GM12878 (cell line): ENCODE data around the gene MPZL1. TPM values are rescaled to one million over a fixed set of nuclear protein-coding genes. Genes with fewer than 3 reads are reported as not detected.

Experiments used
- CBX3 ChIP-seq: fragments of 200-600 bp; sonication (generic); IDR thresholded peaks from 2 replicates; pipeline ENCODE4 v1.6.1; 2016; ENCODE audit warnings: low read depth, borderline replicate concordance
- CEBPB ChIP-seq, 2 experiments: fragments of 150-350 bp in 1 of 2; IDR thresholded peaks; 2 replicates each; pipeline ENCODE4 v1.6.1; 2012 to 2014; ENCODE audit warnings: low read depth in 2 of 2, low read length in 2 of 2, borderline replicate concordance in 1 of 2, inconsistent platforms in 1 of 2
- ELK1 ChIP-seq: IDR thresholded peaks from 2 replicates; pipeline ENCODE4 v1.6.1; 2012; ENCODE audit warnings: low read depth, low read length, improper control_type of control experiment
- FOXM1 ChIP-seq: IDR thresholded peaks from 2 replicates; pipeline ENCODE4 v1.6.1; 2012; ENCODE audit warnings: low read depth, mild to moderate bottlenecking, inconsistent platforms, low read length, moderate library complexity
- HDGF ChIP-seq: fragments of 450-650 bp; IDR thresholded peaks from 2 replicates; pipeline ENCODE4 v1.6.1; 2016; ENCODE audit warnings: antibody characterized with exemption
- IKZF1 ChIP-seq: fragments of 450-650 bp; conservative IDR thresholded peaks from 2 replicates; pipeline ENCODE4 v1.6.1; 2017; ENCODE audit warnings: antibody characterized with exemption, mild to moderate bottlenecking
- POLR2AphosphoS5 ChIP-seq: IDR thresholded peaks from 2 replicates; pipeline ENCODE4 v1.6.1; 2011; ENCODE audit warnings: mild to moderate bottlenecking, low read length, inconsistent platforms
- RUNX3 ChIP-seq: IDR thresholded peaks from 2 replicates; pipeline ENCODE4 v1.6.1; 2012; ENCODE audit warnings: low read length, inconsistent platforms
- SKIL ChIP-seq: fragments of 450-650 bp; IDR thresholded peaks from 2 replicates; pipeline ENCODE4 v1.6.1; 2017; ENCODE audit warnings: mild to moderate bottlenecking, low read depth, inconsistent platforms; ENCODE audit not compliant: poor library complexity, severe bottlenecking
- SMAD1 ChIP-seq: fragments of 450-650 bp; IDR thresholded peaks from 2 replicates; pipeline ENCODE4 v1.6.1; 2018; ENCODE audit warnings: mild to moderate bottlenecking, low read depth; ENCODE audit not compliant: partially characterized antibody
- SMAD5 ChIP-seq: IDR thresholded peaks from 2 replicates; pipeline ENCODE4 v1.6.1; 2016; ENCODE audit warnings: antibody characterized with exemption, low read depth
- TBL1XR1 ChIP-seq: IDR thresholded peaks from 2 replicates; pipeline ENCODE4 v1.6.1; 2012; ENCODE audit warnings: low read depth, low read length, improper control_type of control experiment
- ZNF207 ChIP-seq: fragments of 450-650 bp; IDR thresholded peaks from 2 replicates; pipeline ENCODE4 v1.6.1; 2014; ENCODE audit warnings: antibody characterized with exemption, mild to moderate bottlenecking, borderline replicate concordance
- ZZZ3 ChIP-seq: IDR thresholded peaks from 2 replicates; pipeline ENCODE4 v1.6.1; 2011; ENCODE audit warnings: low read depth; ENCODE audit not compliant: control insufficient read depth, insufficient read length
- polyA plus RNA-seq, 11 experiments: library from polyadenylated mRNA; depleted of rRNA in 4 of 11; unstranded in 6 of 11; stranded (reverse) in 5 of 11; fragments of >200 nt; fragmentation: Nextera tagmentation in 4 of 11; fragmentation: Illumina TruSeq in 1 of 11; extraction: Ambion mirVana in 4 of 11; extraction: Trizol in 1 of 11; gene quantifications; 1 replicate in 1 of 11; 2 replicates in 10 of 11; pipeline versions ENCODE4 v1.2.1 to v1.2.3, GENCODE V29; 2011 to 2016; ENCODE audit warnings: inconsistent platforms in 2 of 11, missing spikeins in 2 of 11, low read depth in 1 of 11
- total RNA-seq, 4 experiments: library from RNA; depleted of rRNA in 3 of 4; stranded (reverse); fragments of >200 nt in 3 of 4; fragmentation: Illumina TruSeq in 1 of 4; extraction: Trizol in 1 of 4; gene quantifications; 2 replicates each; pipeline versions ENCODE4 v1.2.1 to v1.2.3, GENCODE V29; 2013 to 2021
- TF ChIP-seq, protein P1 (sequence below): fragments of 450-650 bp; formaldehyde crosslinking; IDR thresholded peaks from 2 replicates; pipeline ENCODE4 v1.4.0; 2020; ENCODE audit warnings: mild to moderate bottlenecking, moderate library complexity
- TF ChIP-seq, protein P2 (sequence below), 3 experiments: IDR thresholded peaks in 2 of 3; conservative IDR thresholded peaks in 1 of 3; 2 replicates each; pipeline ENCODE4 v1.5.1; 2011; ENCODE audit warnings: low read depth in 3 of 3, low read length in 3 of 3, mild to moderate bottlenecking in 3 of 3, control low read depth in 2 of 3, moderate library complexity in 2 of 3, inconsistent platforms in 1 of 3, mixed read lengths in 1 of 3; ENCODE audit not compliant: control insufficient read depth in 2 of 3, insufficient read depth in 1 of 3; ENCODE audit errors: extremely low read depth in 1 of 3
- TF ChIP-seq, protein P3 (sequence below): fragments of 450-650 bp; IDR thresholded peaks from 2 replicates; pipeline ENCODE4 v1.6.1; 2017; ENCODE audit warnings: antibody characterized with exemption, mild to moderate bottlenecking, moderate library complexity

Gene MPZL1
- total and polyA plus RNA-seq, 10 of the 15 experiments (the other 5 are each of a cell fraction or from before 2014, with no cell fraction given) = 9.8 to 60.9 (median 45.9) TPM

GRCh38 chr1:167714439-167715156, 7.2 kb upstream of the MPZL1 start (continued):
- TF ChIP-seq, protein P1, sequence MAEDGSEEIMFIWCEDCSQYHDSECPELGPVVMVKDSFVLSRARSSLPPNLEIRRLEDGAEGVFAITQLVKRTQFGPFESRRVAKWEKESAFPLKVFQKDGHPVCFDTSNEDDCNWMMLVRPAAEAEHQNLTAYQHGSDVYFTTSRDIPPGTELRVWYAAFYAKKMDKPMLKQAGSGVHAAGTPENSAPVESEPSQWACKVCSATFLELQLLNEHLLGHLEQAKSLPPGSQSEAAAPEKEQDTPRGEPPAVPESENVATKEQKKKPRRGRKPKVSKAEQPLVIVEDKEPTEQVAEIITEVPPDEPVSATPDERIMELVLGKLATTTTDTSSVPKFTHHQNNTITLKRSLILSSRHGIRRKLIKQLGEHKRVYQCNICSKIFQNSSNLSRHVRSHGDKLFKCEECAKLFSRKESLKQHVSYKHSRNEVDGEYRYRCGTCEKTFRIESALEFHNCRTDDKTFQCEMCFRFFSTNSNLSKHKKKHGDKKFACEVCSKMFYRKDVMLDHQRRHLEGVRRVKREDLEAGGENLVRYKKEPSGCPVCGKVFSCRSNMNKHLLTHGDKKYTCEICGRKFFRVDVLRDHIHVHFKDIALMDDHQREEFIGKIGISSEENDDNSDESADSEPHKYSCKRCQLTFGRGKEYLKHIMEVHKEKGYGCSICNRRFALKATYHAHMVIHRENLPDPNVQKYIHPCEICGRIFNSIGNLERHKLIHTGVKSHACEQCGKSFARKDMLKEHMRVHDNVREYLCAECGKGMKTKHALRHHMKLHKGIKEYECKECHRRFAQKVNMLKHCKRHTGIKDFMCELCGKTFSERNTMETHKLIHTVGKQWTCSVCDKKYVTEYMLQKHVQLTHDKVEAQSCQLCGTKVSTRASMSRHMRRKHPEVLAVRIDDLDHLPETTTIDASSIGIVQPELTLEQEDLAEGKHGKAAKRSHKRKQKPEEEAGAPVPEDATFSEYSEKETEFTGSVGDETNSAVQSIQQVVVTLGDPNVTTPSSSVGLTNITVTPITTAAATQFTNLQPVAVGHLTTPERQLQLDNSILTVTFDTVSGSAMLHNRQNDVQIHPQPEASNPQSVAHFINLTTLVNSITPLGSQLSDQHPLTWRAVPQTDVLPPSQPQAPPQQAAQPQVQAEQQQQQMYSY = no peak
- no peak for TF ChIP-seq CEBPB (IDR thresholded peaks at IDR 0.05; ENCODE audit: borderline replicate concordance in 1 of 2, low read depth in 2 of 2, low read length in 2 of 2)
- TF ChIP-seq ELK1 = peak; percentile 53
- no peak for TF ChIP-seq HDGF
- peak; percentile 66 for TF ChIP-seq RUNX3
- peak; percentile 79; the same call in 1 of the 2 replicates for TF ChIP-seq ZNF207
- TF ChIP-seq IKZF1 = peak; percentile 91
- TF ChIP-seq, protein P2, sequence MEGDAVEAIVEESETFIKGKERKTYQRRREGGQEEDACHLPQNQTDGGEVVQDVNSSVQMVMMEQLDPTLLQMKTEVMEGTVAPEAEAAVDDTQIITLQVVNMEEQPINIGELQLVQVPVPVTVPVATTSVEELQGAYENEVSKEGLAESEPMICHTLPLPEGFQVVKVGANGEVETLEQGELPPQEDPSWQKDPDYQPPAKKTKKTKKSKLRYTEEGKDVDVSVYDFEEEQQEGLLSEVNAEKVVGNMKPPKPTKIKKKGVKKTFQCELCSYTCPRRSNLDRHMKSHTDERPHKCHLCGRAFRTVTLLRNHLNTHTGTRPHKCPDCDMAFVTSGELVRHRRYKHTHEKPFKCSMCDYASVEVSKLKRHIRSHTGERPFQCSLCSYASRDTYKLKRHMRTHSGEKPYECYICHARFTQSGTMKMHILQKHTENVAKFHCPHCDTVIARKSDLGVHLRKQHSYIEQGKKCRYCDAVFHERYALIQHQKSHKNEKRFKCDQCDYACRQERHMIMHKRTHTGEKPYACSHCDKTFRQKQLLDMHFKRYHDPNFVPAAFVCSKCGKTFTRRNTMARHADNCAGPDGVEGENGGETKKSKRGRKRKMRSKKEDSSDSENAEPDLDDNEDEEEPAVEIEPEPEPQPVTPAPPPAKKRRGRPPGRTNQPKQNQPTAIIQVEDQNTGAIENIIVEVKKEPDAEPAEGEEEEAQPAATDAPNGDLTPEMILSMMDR (IDR thresholded peaks at IDR 0.05 in 2 of 3, conservative IDR thresholded peaks at IDR 0.05 in 1 of 3; ENCODE audit: control insufficient read depth in 2 of 3, extremely low read depth in 1 of 3, insufficient read depth in 1 of 3, low read depth in 3 of 3, low read length in 3 of 3) = 0 out of 6 replicates have a peak, but pooled peaks of 2 of the 3 experiments have one; percentile 3 to 7
- no peak for TF ChIP-seq FOXM1
- no peak for TF ChIP-seq SMAD1
- peak; percentile 87 for TF ChIP-seq SKIL
- peak; percentile 96 for TF ChIP-seq TBL1XR1
- peak; percentile 74 for TF ChIP-seq POLR2AphosphoS5
- TF ChIP-seq, protein P3, sequence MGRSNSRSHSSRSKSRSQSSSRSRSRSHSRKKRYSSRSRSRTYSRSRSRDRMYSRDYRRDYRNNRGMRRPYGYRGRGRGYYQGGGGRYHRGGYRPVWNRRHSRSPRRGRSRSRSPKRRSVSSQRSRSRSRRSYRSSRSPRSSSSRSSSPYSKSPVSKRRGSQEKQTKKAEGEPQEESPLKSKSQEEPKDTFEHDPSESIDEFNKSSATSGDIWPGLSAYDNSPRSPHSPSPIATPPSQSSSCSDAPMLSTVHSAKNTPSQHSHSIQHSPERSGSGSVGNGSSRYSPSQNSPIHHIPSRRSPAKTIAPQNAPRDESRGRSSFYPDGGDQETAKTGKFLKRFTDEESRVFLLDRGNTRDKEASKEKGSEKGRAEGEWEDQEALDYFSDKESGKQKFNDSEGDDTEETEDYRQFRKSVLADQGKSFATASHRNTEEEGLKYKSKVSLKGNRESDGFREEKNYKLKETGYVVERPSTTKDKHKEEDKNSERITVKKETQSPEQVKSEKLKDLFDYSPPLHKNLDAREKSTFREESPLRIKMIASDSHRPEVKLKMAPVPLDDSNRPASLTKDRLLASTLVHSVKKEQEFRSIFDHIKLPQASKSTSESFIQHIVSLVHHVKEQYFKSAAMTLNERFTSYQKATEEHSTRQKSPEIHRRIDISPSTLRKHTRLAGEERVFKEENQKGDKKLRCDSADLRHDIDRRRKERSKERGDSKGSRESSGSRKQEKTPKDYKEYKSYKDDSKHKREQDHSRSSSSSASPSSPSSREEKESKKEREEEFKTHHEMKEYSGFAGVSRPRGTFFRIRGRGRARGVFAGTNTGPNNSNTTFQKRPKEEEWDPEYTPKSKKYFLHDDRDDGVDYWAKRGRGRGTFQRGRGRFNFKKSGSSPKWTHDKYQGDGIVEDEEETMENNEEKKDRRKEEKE = no peak
- no peak for TF ChIP-seq ZZZ3
- no peak for TF ChIP-seq SMAD5
- TF ChIP-seq CBX3 = no peak
